ENCODE data around the gene CABCOCO1.

CABCOCO1 gene

GRCh38 chr10:61662794-61663259, at the start of gene CABCOCO1:
CABCOCO1 (plus strand) TSS chr10:61662929; CDS start chr10:61662973, 44 bp downstream.
- DNase-seq = peak; percentile 9 to 85 (median 59)

GRCh38 chr10:61613665-61614064, 49.1 kb upstream of the CABCOCO1 start:
- DNase-seq = no peak

- DNase-seq = no peak
Observed at GRCh38 chr10:61616611-61617010, 46.1 kb upstream of the CABCOCO1 start.

DNA sequence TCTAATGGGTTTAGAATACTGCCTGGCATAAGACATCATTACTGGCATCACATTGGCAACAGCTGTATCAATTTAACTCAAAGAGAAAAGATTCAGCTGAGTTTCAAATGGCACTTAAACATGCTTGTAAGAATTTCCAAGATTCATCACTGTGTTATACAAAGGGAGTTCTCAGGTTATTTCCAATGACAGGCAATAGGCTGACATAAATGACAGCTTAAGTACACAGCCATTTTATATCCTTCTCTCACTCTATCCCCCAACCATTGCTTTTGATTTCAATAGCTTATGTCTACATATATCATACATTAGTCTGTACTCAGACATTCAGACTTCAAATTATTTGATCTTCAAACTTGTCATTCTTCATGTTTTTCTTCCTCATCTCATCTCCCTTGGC, 45.5 kb upstream of the CABCOCO1 start:
- DNase-seq = no peak

GRCh38 chr10:61617586-61617985, 45.1 kb upstream of the CABCOCO1 start:
- no peak for DNase-seq

- no peak for DNase-seq
Observed at GRCh38 chr10:61618388-61618961, 44.3 kb upstream of the CABCOCO1 start.

DNA sequence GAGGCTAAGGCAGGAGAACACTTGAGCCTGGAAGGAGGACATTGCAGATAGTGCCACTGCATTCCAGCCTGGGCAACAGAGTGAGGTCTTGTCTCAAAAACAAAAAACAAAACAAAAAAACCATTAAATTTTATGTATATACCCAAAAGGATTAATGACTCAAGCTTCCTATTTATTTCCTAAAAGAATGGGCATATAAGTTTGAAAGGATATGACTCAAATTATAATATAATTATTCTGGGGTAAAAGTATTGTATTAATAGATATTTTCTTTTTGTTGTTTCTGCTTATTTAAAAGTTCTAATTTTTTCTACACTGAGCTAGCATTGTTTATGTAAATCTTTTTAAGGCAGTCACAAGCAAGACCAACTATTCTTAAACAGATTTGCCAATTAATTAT, 42.2 kb upstream of the CABCOCO1 start:
- no peak for DNase-seq

DNA sequence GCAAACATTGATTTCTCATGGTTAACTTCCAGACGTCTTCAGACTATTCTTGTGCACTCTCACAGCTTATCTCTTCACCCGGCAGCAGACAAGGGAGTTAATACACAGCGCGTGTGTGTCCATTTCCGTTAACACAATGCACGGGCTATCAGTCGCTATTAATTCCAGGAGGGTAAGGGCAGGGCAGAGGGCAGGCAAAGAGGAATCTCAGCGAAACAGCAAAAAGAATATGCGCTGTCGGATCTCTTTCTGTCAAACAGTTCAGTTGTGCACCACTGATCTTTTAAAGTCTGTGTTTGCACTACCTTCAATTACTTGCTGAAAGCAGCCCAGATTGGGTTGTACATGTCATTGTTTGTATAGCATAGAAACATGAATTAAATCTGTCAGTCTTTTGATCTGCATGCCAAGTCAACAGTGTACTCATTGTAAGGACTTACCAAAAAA, 41.1 kb upstream of the CABCOCO1 start:
- DNase-seq = peak in 1 of 51 donors; percentile 12

- DNase-seq = peak in 8 of 51 donors; percentile 5 to 72 (median 10)
Observed at GRCh38 chr10:61623161-61623560, 39.6 kb upstream of the CABCOCO1 start.

DNA sequence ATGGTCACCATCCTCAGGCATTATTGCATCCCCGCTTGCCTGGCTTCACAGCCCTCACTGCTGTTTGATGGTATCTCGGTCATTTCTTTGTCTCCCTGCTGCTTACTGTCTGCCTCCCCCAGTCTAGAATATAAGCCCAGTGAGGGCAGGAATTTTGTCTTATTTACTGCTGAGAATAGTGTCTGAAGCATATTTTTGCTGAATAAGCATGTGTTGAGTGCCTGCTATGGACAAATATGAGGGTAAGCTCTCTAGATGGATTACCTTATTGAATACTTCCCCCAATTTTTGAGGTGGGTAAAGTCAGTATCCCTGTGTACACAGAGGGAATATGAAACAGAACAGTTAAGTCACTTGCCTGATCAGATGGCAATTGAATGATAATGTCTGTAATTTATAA, 36.5 kb upstream of the CABCOCO1 start:
- no peak for DNase-seq

GRCh38 chr10:61627266-61627665, 35.5 kb upstream of the CABCOCO1 start:
- no peak for DNase-seq

DNA sequence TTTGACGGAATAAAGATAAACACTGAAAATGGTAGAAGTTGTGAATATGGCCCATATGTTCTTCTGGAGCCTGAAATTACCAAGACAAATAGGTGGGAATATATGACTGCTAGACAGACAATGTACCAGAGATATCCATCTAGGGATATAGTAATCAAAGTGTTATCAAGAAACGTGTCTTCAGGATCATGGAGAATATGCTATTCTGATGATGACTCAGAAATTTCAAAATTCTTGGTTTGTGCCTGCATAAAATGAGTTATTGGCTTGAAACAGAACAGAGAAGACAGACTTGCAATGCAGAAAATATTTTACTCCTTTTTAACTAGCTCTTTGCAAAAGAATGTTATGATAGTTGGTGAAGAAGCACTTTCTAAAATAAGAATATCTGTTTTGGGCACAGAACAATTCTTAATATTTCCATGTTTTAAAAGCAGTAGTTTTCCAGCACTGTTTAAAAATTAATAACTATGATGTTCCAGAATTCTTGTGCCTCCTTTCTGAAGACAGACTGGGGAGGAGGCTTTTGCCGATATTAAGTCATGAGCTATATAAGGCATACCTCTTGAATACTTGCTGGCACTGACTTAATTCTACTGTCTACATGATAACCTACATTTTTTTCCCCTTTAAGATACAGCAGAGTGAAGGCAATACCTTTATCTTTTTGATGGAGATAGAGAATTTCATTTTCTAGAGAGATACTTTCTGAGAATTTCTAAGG, 34.4 kb upstream of the CABCOCO1 start:
- DNase-seq = no peak

DNA sequence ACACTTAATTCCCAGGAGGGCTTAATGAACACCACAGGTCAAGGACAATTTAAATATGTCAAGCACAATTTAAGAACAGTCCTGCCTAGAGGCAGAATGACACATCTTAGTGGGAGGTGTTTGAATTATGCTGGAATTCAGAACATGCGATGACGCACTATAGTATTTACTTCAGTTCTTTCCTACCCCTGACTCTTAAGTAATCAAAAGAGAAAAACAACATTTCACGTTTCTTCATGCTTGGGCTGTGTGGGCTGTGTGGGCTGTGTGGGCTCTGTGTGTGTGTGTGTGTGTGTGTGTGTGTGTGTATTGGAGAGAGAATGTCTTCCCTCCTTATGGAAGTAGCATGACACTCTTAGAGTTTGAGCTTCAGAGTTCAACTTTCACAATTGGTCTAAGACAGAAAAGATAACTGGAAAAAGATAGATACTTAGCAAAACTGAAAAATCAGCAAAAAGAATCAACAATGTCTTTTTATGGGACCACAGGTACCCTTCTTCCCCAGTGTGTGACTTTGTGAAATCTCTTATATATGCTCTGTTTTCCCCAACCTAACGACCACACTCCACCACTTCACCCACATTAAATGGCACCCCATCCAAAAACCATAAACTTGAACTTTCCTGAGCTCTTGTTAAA, 33.7 kb upstream of the CABCOCO1 start:
- peak in 1 of 51 donors; percentile 14 for DNase-seq

- DNase-seq = no peak
Observed at GRCh38 chr10:61629576-61629975, 33.2 kb upstream of the CABCOCO1 start.

- no peak for DNase-seq
Observed at GRCh38 chr10:61632057-61632670, 30.6 kb upstream of the CABCOCO1 start.

DNA sequence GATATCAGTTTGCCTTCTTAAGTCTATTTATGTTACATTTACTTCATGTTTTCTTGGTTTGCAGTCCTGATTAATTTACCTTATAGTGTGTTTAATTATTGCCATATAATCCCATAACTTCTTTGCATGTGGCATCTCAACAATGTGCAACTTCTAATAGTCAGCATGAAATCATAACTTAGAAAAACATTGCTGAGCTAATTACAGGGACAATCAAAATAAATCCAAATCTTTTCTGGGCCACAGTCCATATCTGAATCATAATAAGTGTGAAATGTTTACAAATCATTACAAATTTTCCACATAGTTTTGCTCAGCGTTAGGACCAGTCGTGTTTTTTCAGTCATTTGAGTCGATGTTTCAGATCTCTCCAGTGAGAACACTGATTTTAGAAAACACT, 29.1 kb upstream of the CABCOCO1 start:
- no peak for DNase-seq

- no peak for DNase-seq
Observed at GRCh38 chr10:61634746-61635145, 28.0 kb upstream of the CABCOCO1 start.

DNA sequence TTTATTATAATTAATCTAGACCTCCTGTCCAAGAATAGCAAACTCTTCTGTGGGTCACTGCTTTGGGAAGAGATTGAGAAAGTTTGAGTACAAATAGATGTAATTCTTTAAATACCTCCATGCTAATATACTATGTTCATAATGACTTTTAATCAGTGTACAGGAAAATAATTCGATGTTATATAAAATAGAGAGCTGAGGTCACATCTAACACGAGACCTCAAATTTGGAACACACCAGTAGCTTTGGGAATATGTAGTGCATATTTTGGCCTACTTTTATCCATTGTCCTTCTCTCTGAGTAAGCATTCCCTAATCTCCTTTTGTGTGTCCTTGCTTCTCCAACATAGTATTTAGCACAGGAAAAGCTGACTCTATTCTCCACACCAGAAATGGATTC, 27.3 kb upstream of the CABCOCO1 start:
- no peak for DNase-seq

- no peak for DNase-seq
Observed at GRCh38 chr10:61635932-61636331, 26.8 kb upstream of the CABCOCO1 start.

- no peak for DNase-seq
Observed at GRCh38 chr10:61639952-61640351, 22.8 kb upstream of the CABCOCO1 start.

DNA sequence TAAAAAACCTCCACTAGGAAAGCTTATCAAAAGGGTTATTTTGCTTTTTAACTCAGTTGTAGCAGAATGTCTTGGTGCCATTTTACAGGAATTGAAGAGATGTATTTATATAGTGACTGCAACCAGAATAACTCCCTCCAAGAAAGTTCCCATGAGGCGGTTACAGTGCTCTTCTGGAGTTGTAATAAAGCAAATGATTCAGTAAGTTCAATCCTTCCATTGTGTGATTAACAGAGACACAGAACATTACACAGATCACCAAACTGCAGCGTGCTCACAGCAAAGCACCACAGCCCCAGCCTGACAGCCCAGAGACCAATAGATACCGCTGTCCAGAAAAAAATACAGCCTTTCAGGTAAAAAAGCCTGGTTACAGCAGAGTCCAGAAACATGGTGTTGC, 21.9 kb upstream of the CABCOCO1 start:
- DNase-seq = peak in 3 of 51 donors; percentile 2 to 12 (median 3)

- DNase-seq = no peak
Observed at GRCh38 chr10:61642150-61642571, 20.6 kb upstream of the CABCOCO1 start.
